DOHH2 (cell line): ENCODE data around the gene FSD1.
A peak's percentile ranks its signal among the peaks of the same experiment; 100 is the strongest.

Experiments used
- H3F3A ChIP-seq: fragments of 200-600 bp; sonication (generic), shearing (Covaris generic); 2 replicates; pipeline ENCODE4 v1.6.0; 2016; ENCODE audit warnings: antibody characterized with exemption, mild to moderate bottlenecking; ENCODE audit not compliant: control insufficient read depth, insufficient read depth
- H3K27ac ChIP-seq: fragments of 200-600 bp; sonication (generic); 2 replicates; pipeline ENCODE4 v1.5.1; 2014; ENCODE audit warnings: low read depth, mild to moderate bottlenecking, low read length, moderate library complexity
- H3K27me3 ChIP-seq: fragments of 200-600 bp; sonication (generic); 2 replicates; pipeline ENCODE4 v1.6.1; 2014; ENCODE audit warnings: mild to moderate bottlenecking, low read length, mixed read lengths; ENCODE audit not compliant: control insufficient read depth
- H3K36me3 ChIP-seq: fragments of 200-600 bp; sonication (generic); 2 replicates; pipeline ENCODE4 v1.6.1; 2014; ENCODE audit warnings: mild to moderate bottlenecking, low read length, moderate library complexity, mixed read lengths; ENCODE audit not compliant: control insufficient read depth
- H3K4me1 ChIP-seq: fragments of 200-600 bp; sonication (generic); 2 replicates; pipeline ENCODE4 v1.6.1; 2014; ENCODE audit warnings: mild to moderate bottlenecking, low read length, mixed read lengths; ENCODE audit not compliant: control insufficient read depth
- H3K4me2 ChIP-seq: fragments of 200-600 bp; sonication (generic); 2 replicates; pipeline ENCODE4 v1.6.0; 2014; ENCODE audit warnings: mild to moderate bottlenecking, low read length, moderate library complexity
- H3K4me3 ChIP-seq: fragments of 200-600 bp; sonication (generic); 2 replicates; pipeline ENCODE4 v1.5.1; 2014; ENCODE audit warnings: mild to moderate bottlenecking, low read length, mixed read lengths
- H3K79me2 ChIP-seq: fragments of 200-600 bp; sonication (generic); 2 replicates; pipeline ENCODE4 v1.6.1; 2014; ENCODE audit warnings: mild to moderate bottlenecking, low read length, mixed read lengths; ENCODE audit not compliant: control insufficient read depth
- H3K9me2 ChIP-seq: fragments of 200-600 bp; sonication (generic); replicated peaks from 2 replicates; pipeline ENCODE4 v1.6.1; 2014; ENCODE audit warnings: mild to moderate bottlenecking, low read length, mixed read lengths; ENCODE audit not compliant: control insufficient read depth
- H3K9me3 ChIP-seq: fragments of 200-600 bp; sonication (generic); 2 replicates; pipeline ENCODE4 v1.6.1; 2014; ENCODE audit warnings: antibody characterized with exemption, low read length, mixed read lengths; ENCODE audit not compliant: control insufficient read depth, insufficient read depth
- H4K20me1 ChIP-seq: fragments of 200-600 bp; sonication (generic); 2 replicates; pipeline ENCODE4 v1.6.0; 2014; ENCODE audit warnings: low read depth, mild to moderate bottlenecking, antibody characterized with exemption, low read length, moderate library complexity; ENCODE audit not compliant: control insufficient read depth, insufficient read depth
- EZH2phosphoT487 ChIP-seq: fragments of 200-600 bp; sonication (generic); IDR thresholded peaks from 2 replicates; pipeline ENCODE4 v1.6.1; 2017; ENCODE audit warnings: borderline replicate concordance, mild to moderate bottlenecking, antibody characterized with exemption, low read length, moderate library complexity, mixed read lengths
- TF ChIP-seq, protein P1 (sequence below): fragments of 200-600 bp; sonication (generic); IDR thresholded peaks from one replicate; pipeline ENCODE4 v1.5.1; 2014; ENCODE audit warnings: antibody characterized with exemption, mild to moderate bottlenecking, low read depth, low read length; ENCODE audit not compliant: poor library complexity, severe bottlenecking

Gene FSD1

DNA sequence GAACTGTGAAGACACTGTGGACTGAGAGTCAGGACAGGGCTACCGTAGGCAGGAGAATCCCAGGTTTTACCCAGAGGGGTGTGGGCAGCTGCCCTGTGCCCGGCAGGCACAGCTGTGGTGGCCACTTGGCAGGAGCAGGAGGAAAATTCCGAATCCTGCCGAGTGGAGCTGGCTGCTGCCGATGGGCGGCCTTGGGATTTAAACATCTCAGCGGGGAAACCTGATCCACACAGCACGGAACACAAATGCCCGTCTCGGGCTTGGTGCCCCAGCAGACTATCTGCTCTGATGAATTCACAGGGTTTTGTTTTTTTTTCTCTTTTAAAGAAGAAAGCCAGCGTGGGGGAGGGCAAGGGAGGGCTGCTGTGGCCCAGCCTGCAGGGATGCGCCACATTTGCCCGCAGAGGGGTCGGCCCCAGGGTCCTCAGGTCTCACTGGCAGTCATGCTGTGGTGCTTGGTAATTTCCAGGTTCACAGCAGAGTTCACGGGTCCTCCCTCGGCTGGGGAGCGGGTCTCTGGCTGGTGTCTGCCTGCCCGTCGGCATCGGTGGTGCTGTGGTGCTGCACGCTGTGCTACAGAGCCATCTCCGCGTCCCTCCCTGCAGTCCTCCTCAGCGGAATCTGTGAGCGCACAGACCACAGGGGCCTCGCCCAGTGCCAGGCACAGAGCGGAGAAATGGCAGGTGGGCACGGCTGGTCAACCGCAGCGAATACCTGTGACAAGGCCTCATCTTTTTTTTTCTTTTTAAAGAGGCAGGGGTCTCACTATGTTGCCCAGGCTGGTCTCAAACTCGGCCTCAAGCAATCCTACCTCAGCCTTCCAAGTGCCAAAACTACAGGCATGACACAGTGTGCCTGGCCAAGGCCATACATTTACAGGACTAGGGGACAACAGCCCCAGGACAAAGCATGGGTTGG, 67.1 kb downstream of the FSD1 start:
- Histone ChIP-seq H3K36me3 (peaks cover 16% of the 10 kb centered on the region), H3K27me3 (no peaks in the 10 kb centered on the region), H3K4me1 (peaks cover 67% of the 10 kb centered on the region), H4K20me1 (peaks cover 30% of the 10 kb centered on the region), H3K9me2 (no peaks in the 10 kb centered on the region), H3K79me2 (peaks cover 78% of the 10 kb centered on the region), H3K27ac (no peak overlapping the region), H3K9me3 (no peaks in the 10 kb centered on the region), H3K4me2 (peak overlapping the region; percentile 70), H3K4me3 (peak overlapping the region; percentile 68; the same call in 1 of the 2 replicates), H3F3A (0 out of 2 replicates have a peak, but pooled peaks cover 3% of the 10 kb centered on the region)
- TF ChIP-seq, protein P1, sequence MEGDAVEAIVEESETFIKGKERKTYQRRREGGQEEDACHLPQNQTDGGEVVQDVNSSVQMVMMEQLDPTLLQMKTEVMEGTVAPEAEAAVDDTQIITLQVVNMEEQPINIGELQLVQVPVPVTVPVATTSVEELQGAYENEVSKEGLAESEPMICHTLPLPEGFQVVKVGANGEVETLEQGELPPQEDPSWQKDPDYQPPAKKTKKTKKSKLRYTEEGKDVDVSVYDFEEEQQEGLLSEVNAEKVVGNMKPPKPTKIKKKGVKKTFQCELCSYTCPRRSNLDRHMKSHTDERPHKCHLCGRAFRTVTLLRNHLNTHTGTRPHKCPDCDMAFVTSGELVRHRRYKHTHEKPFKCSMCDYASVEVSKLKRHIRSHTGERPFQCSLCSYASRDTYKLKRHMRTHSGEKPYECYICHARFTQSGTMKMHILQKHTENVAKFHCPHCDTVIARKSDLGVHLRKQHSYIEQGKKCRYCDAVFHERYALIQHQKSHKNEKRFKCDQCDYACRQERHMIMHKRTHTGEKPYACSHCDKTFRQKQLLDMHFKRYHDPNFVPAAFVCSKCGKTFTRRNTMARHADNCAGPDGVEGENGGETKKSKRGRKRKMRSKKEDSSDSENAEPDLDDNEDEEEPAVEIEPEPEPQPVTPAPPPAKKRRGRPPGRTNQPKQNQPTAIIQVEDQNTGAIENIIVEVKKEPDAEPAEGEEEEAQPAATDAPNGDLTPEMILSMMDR = no peak
- no peak for TF ChIP-seq EZH2phosphoT487

DNA sequence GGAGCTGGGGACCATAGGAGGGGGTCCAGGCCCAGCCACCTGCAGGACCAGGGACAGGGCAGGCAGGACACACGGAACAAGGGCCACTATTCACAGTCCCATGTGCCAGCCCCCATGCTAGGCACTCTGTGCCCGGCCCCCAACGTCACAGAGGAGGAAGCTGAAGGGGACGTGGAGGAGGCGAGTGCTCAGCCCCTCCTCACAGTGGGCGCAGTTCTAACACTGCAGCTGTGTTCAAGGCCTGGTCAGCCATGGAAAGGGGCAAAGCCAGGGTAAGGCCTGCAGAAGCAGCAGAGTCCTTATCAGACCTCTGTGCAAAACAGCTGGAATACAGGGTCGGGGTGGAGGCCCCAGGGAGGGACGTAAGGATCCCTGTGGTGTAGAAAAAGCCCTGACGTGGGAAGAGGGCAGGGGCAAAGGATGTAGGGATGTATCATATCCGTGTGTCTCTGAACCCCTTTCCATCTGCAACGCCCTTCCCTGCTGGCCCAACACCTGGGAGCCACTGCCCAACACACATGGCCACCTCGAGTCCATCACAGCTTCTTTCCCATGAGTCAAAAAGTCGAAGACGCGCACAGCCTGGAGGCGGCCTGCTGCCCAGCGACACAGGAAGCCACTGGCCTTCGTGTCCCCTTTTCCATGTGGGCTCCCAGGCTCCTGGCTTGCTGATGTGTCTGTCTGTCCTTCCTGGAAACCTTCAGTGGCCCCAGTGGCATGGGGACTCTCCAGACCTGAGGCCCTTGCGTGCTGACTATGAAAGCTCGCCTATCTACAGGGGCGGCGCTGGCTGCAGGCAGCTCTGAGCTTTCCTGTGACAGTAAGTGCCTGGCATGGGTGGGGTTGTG, 68.0 kb downstream of the FSD1 start:
- H4K20me1 ChIP-seq = peaks cover 37% of the 10 kb centered on the region
- H3F3A ChIP-seq = 0 out of 2 replicates have a peak, but pooled peaks cover 3% of the 10 kb centered on the region
- H3K9me3 ChIP-seq = no peaks in the 10 kb centered on the region
- H3K27me3 ChIP-seq = no peaks in the 10 kb centered on the region
- no peak overlapping the region for H3K4me3 ChIP-seq
- TF ChIP-seq EZH2phosphoT487 = no peak
- H3K36me3 ChIP-seq = peaks cover 13% of the 10 kb centered on the region
- H3K79me2 ChIP-seq = peaks cover 87% of the 10 kb centered on the region
- H3K27ac ChIP-seq = no peak overlapping the region
- no peak overlapping the region for H3K4me2 ChIP-seq
- H3K9me2 ChIP-seq = no peaks in the 10 kb centered on the region
- H3K4me1 ChIP-seq = peaks cover 76% of the 10 kb centered on the region

DNA sequence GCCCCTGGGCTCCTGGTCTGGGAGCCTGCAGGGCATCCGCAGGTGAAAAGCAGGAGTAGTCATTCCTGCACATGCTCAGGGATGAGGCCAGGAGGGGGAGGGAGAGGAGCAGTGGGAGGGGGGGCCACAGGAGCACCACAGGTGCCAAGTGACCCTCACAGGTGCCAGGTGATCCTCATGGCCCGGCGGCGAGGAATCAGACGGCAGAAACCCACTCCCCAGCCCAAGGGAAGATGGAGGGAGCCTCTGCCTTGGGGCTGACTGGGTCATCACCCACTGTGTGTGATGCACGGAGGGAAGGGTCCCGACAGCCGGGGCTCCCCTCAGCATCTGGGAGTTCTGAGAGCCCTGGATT, 68.6 kb downstream of the FSD1 start:
- H3K79me2 ChIP-seq = peaks cover 91% of the 10 kb centered on the region
- no peaks in the 10 kb centered on the region for H3K27me3 ChIP-seq

More for the DNA sequence above, 68.6 kb downstream of the FSD1 start:
- H3K27ac ChIP-seq = no peak overlapping the region
- peaks cover 78% of the 10 kb centered on the region for H3K4me1 ChIP-seq
- H3K4me3 ChIP-seq = no peak overlapping the region
- TF ChIP-seq, protein P1 = no peak
- no peak for TF ChIP-seq EZH2phosphoT487
- peaks cover 37% of the 10 kb centered on the region for H4K20me1 ChIP-seq
- H3K9me2 ChIP-seq = no peaks in the 10 kb centered on the region
- H3K9me3 ChIP-seq = no peaks in the 10 kb centered on the region
- no peak overlapping the region for H3K4me2 ChIP-seq
- H3F3A ChIP-seq = 0 out of 2 replicates have a peak, but pooled peaks cover 3% of the 10 kb centered on the region
- peaks cover 13% of the 10 kb centered on the region for H3K36me3 ChIP-seq
